ENCODE results near the gene CERT1. TPM values are rescaled to one million over a fixed set of nuclear protein-coding genes. Genes with fewer than 3 reads are reported as not detected.

The CERT1 gene

GRCh38 chr5:75331095-75332090 lies 180.0 kb downstream of the CERT1 start:
- no peaks in the 10 kb centered on the region for H3K27me3 ChIP-seq (ENCODE audit: control insufficient read depth in 3 of 3, insufficient read depth in 3 of 3, low read depth in 1 of 3, low read length in 3 of 3)
- DNase-seq (ENCODE audit: low spot score) = no peak
- H3K4ac ChIP-seq (ENCODE audit: low read length) = no peak overlapping the region
- no peaks in the 10 kb centered on the region for H3K36me3 ChIP-seq (replicated peaks in 1 of 2; ENCODE audit: control insufficient read depth in 2 of 2, insufficient read depth in 2 of 2, low read length in 2 of 2)
- no peak overlapping the region for H2BK15ac ChIP-seq (ENCODE audit: low read length)
- peak overlapping the region; percentile 78 for H2AFZ ChIP-seq (ENCODE audit: low read length)
- H3K14ac ChIP-seq (ENCODE audit: low read length) = no peak overlapping the region
- no CpG with 5 or more reads among the region's 4 CpGs for WGBS, 2 donors (ENCODE audit: extremely low coverage in 2 of 2, insufficient read length in 2 of 2, insufficient replicate concordance in 1 of 2)
- no peak overlapping the region for H3K4me3 ChIP-seq (ENCODE audit: low read length in 2 of 2)
- peaks cover 0 to 3% of the 10 kb centered on the region in 2 donors for H3K4me1 ChIP-seq (ENCODE audit: control insufficient read depth in 2 of 2, insufficient read depth in 1 of 2, low read depth in 1 of 2, low read length in 2 of 2)
- H3K18ac ChIP-seq (ENCODE audit: low read length) = no peak overlapping the region
- H2AK5ac ChIP-seq (ENCODE audit: low read depth, low read length) = no peak overlapping the region
- H2BK5ac ChIP-seq (ENCODE audit: low read length) = no peak overlapping the region
- no peaks in the 10 kb centered on the region for H3K9me3 ChIP-seq (replicated peaks in 1 of 2; ENCODE audit: control insufficient read depth in 2 of 2, insufficient read depth in 1 of 2, low read depth in 1 of 2, low read length in 2 of 2)
- no peaks in the 10 kb centered on the region for H3K79me1 ChIP-seq (ENCODE audit: low read depth, low read length)
- H3K4me2 ChIP-seq (ENCODE audit: insufficient read depth, low read length, poor library complexity, severe bottlenecking) = no peak overlapping the region
- H3K27ac ChIP-seq (replicated peaks; ENCODE audit: low read length) = no peak overlapping the region
- no peak overlapping the region for H4K91ac ChIP-seq (ENCODE audit: low read depth, low read length, poor library complexity)
- H3K9ac ChIP-seq (ENCODE audit: low read depth, low read length, poor library complexity) = no peak overlapping the region
- no peak overlapping the region for H2BK12ac ChIP-seq (ENCODE audit: low read length)
- H2BK120ac ChIP-seq (ENCODE audit: low read depth, low read length) = no peak overlapping the region
- no peak overlapping the region for H4K8ac ChIP-seq (ENCODE audit: low read depth, low read length)
- no peak overlapping the region for H3K23ac ChIP-seq (ENCODE audit: low read depth, low read length, poor library complexity)

GRCh38 chr5:75330404-75330803 lies 181.0 kb downstream of the CERT1 start:
- Histone ChIP-seq H3K4me1 (ENCODE audit: control insufficient read depth in 2 of 2, insufficient read depth in 1 of 2, low read depth in 1 of 2, low read length in 2 of 2) (peaks cover 0 to under 1% of the 10 kb centered on the region in 2 donors), H3K4me2 (ENCODE audit: insufficient read depth, low read length, poor library complexity, severe bottlenecking) (no peak overlapping the region), H3K4me3 (ENCODE audit: low read length in 2 of 2) (no peak overlapping the region), H3K27me3 (ENCODE audit: control insufficient read depth in 3 of 3, insufficient read depth in 3 of 3, low read depth in 1 of 3, low read length in 3 of 3) (no peaks in the 10 kb centered on the region), H3K36me3 (replicated peaks in 1 of 2; ENCODE audit: control insufficient read depth in 2 of 2, insufficient read depth in 2 of 2, low read length in 2 of 2) (no peaks in the 10 kb centered on the region), H2BK5ac (ENCODE audit: low read length) (no peak overlapping the region), H2BK12ac (ENCODE audit: low read length) (no peak overlapping the region), H4K8ac (ENCODE audit: low read depth, low read length) (no peak overlapping the region), H4K91ac (ENCODE audit: low read depth, low read length, poor library complexity) (no peak overlapping the region), H3K9ac (ENCODE audit: low read depth, low read length, poor library complexity) (no peak overlapping the region), H3K23ac (ENCODE audit: low read depth, low read length, poor library complexity) (no peak overlapping the region), H3K9me3 (replicated peaks in 1 of 2; ENCODE audit: control insufficient read depth in 2 of 2, insufficient read depth in 1 of 2, low read depth in 1 of 2, low read length in 2 of 2) (no peaks in the 10 kb centered on the region), H2AK5ac (ENCODE audit: low read depth, low read length) (no peak overlapping the region), H3K79me1 (ENCODE audit: low read depth, low read length) (no peaks in the 10 kb centered on the region), H2BK15ac (ENCODE audit: low read length) (no peak overlapping the region), H3K18ac (ENCODE audit: low read length) (no peak overlapping the region), H2AFZ (ENCODE audit: low read length) (no peak overlapping the region), H3K4ac (ENCODE audit: low read length) (no peak overlapping the region), H3K27ac (replicated peaks; ENCODE audit: low read length) (no peak overlapping the region), H3K14ac (ENCODE audit: low read length) (no peak overlapping the region), H2BK120ac (ENCODE audit: low read depth, low read length) (no peak overlapping the region)
- no CpG with 5 or more reads among the region's 7 CpGs for WGBS, 2 donors (ENCODE audit: extremely low coverage in 2 of 2, insufficient read length in 2 of 2, insufficient replicate concordance in 1 of 2)
- no peak for DNase-seq (ENCODE audit: low spot score)

Small RNA genes within 50 kb of the gene (small RNA-seq; reads per million reads assigned to genes)
- gene RNU7-175P (ENCODE audit: insufficient read depth) = not detected

Measured in neuronal stem cell (in vitro differentiated cells).